DOHH2 (cell line): Measurements from ENCODE around the gene SMIM10L2A.
A peak's percentile ranks its signal among the peaks of the same experiment; 100 is the strongest.

Source experiments
- H3F3A ChIP-seq: fragments of 200-600 bp; sonication (generic), shearing (Covaris generic); 2 replicates; pipeline ENCODE4 v1.6.0; 2016; ENCODE audit warnings: antibody characterized with exemption, mild to moderate bottlenecking; ENCODE audit not compliant: control insufficient read depth, insufficient read depth
- H3K27ac ChIP-seq: fragments of 200-600 bp; sonication (generic); 2 replicates; pipeline ENCODE4 v1.5.1; 2014; ENCODE audit warnings: low read depth, mild to moderate bottlenecking, low read length, moderate library complexity
- H3K27me3 ChIP-seq: fragments of 200-600 bp; sonication (generic); 2 replicates; pipeline ENCODE4 v1.6.1; 2014; ENCODE audit warnings: mild to moderate bottlenecking, low read length, mixed read lengths; ENCODE audit not compliant: control insufficient read depth
- H3K36me3 ChIP-seq: fragments of 200-600 bp; sonication (generic); 2 replicates; pipeline ENCODE4 v1.6.1; 2014; ENCODE audit warnings: mild to moderate bottlenecking, low read length, moderate library complexity, mixed read lengths; ENCODE audit not compliant: control insufficient read depth
- H3K4me1 ChIP-seq: fragments of 200-600 bp; sonication (generic); 2 replicates; pipeline ENCODE4 v1.6.1; 2014; ENCODE audit warnings: mild to moderate bottlenecking, low read length, mixed read lengths; ENCODE audit not compliant: control insufficient read depth
- H3K4me2 ChIP-seq: fragments of 200-600 bp; sonication (generic); 2 replicates; pipeline ENCODE4 v1.6.0; 2014; ENCODE audit warnings: mild to moderate bottlenecking, low read length, moderate library complexity
- H3K4me3 ChIP-seq: fragments of 200-600 bp; sonication (generic); 2 replicates; pipeline ENCODE4 v1.5.1; 2014; ENCODE audit warnings: mild to moderate bottlenecking, low read length, mixed read lengths
- H3K79me2 ChIP-seq: fragments of 200-600 bp; sonication (generic); 2 replicates; pipeline ENCODE4 v1.6.1; 2014; ENCODE audit warnings: mild to moderate bottlenecking, low read length, mixed read lengths; ENCODE audit not compliant: control insufficient read depth
- H3K9me2 ChIP-seq: fragments of 200-600 bp; sonication (generic); replicated peaks from 2 replicates; pipeline ENCODE4 v1.6.1; 2014; ENCODE audit warnings: mild to moderate bottlenecking, low read length, mixed read lengths; ENCODE audit not compliant: control insufficient read depth
- H3K9me3 ChIP-seq: fragments of 200-600 bp; sonication (generic); 2 replicates; pipeline ENCODE4 v1.6.1; 2014; ENCODE audit warnings: antibody characterized with exemption, low read length, mixed read lengths; ENCODE audit not compliant: control insufficient read depth, insufficient read depth
- H4K20me1 ChIP-seq: fragments of 200-600 bp; sonication (generic); 2 replicates; pipeline ENCODE4 v1.6.0; 2014; ENCODE audit warnings: low read depth, mild to moderate bottlenecking, antibody characterized with exemption, low read length, moderate library complexity; ENCODE audit not compliant: control insufficient read depth, insufficient read depth
- CTCF ChIP-seq: fragments of 200-600 bp; sonication (generic); IDR thresholded peaks from one replicate; pipeline ENCODE4 v1.5.1; 2014; ENCODE audit warnings: antibody characterized with exemption, mild to moderate bottlenecking, low read depth, low read length; ENCODE audit not compliant: poor library complexity, severe bottlenecking
- EZH2phosphoT487 ChIP-seq: fragments of 200-600 bp; sonication (generic); IDR thresholded peaks from 2 replicates; pipeline ENCODE4 v1.6.1; 2017; ENCODE audit warnings: borderline replicate concordance, mild to moderate bottlenecking, antibody characterized with exemption, low read length, moderate library complexity, mixed read lengths

SMIM10L2A gene

GRCh38 chrX:135477576-135477975, 55.8 kb downstream of the SMIM10L2A start:
- TF ChIP-seq EZH2phosphoT487 (no peak), CTCF (peak; percentile 51)
- Histone ChIP-seq H3K4me1 (no peaks in the 10 kb centered on the region), H3K9me2 (no peaks in the 10 kb centered on the region), H3K4me2 (no peak overlapping the region), H3K4me3 (no peak overlapping the region), H4K20me1 (no peaks in the 10 kb centered on the region), H3K79me2 (no peaks in the 10 kb centered on the region), H3K27ac (no peak overlapping the region), H3K9me3 (no peaks in the 10 kb centered on the region), H3K27me3 (no peaks in the 10 kb centered on the region), H3K36me3 (no peaks in the 10 kb centered on the region), H3F3A (no peaks in the 10 kb centered on the region)
